HG03108 (cell line): Measurements from ENCODE around the gene EVA1A.

ENCODE experiments used
- ATAC-seq: cut with Tn5 transposase; IDR thresholded peaks from one replicate; pipeline ENCODE4 v1.9.1; 2021; ENCODE audit warnings: moderate library complexity; ENCODE audit not compliant: unreplicated experiment

Gene EVA1A

GRCh38 chr2:75456111-75456510 lies 104.6 kb downstream of the EVA1A start:
- no peak for ATAC-seq

GRCh38 chr2:75454241-75454620 lies 106.5 kb downstream of the EVA1A start:
- no peak for ATAC-seq

- ATAC-seq = no peak
Observed at GRCh38 chr2:75453384-75454240, 107.1 kb downstream of the EVA1A start.

- no peak for ATAC-seq
Observed at GRCh38 chr2:75450068-75450467, 110.7 kb downstream of the EVA1A start.

- ATAC-seq = no peak
Observed at GRCh38 chr2:75447176-75447575, 113.6 kb downstream of the EVA1A start.
